ENCODE data around the gene ACSS3.

DNA sequence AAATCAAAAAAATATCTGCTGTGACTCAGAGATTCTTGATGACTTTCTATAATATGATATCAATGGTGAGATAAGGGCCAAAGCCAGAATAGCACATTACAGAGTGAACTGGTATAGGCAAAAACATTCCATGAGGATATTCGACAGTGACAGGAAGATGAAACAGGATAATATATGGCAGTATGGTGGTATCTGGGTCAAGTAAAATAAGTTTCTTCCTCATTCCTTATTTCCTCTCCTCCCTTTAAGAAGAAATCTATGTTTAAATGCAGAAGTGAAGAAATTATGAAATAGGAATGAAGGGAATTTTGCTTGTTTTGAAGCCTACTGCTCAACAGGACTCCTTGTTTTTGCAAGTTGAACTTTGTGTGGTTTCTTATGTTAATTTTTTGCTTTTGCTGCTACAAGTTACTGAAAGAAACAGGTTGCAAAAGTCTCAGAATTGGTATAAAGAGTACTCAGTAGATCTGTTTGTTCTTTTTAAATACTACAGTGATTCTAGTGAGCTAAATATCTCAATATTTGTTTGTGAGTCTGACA lies 7.0 kb downstream of the ACSS3 start:
- no peak for TF ChIP-seq EZH2 (IDR thresholded peaks at IDR 0.05; ENCODE audit: borderline replicate concordance, low read length)
- TF ChIP-seq, protein P1, sequence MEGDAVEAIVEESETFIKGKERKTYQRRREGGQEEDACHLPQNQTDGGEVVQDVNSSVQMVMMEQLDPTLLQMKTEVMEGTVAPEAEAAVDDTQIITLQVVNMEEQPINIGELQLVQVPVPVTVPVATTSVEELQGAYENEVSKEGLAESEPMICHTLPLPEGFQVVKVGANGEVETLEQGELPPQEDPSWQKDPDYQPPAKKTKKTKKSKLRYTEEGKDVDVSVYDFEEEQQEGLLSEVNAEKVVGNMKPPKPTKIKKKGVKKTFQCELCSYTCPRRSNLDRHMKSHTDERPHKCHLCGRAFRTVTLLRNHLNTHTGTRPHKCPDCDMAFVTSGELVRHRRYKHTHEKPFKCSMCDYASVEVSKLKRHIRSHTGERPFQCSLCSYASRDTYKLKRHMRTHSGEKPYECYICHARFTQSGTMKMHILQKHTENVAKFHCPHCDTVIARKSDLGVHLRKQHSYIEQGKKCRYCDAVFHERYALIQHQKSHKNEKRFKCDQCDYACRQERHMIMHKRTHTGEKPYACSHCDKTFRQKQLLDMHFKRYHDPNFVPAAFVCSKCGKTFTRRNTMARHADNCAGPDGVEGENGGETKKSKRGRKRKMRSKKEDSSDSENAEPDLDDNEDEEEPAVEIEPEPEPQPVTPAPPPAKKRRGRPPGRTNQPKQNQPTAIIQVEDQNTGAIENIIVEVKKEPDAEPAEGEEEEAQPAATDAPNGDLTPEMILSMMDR (conservative IDR thresholded peaks at IDR 0.05 in 1 of 2, IDR thresholded peaks at IDR 0.05 in 1 of 2; ENCODE audit: extremely low read depth in 1 of 2, insufficient read depth in 1 of 2, low read depth in 1 of 2, low read length in 2 of 2): no peak
